ENCODE data around the gene CLEC4G.

The CLEC4G gene

GRCh38 chr19:7729831-7730285 lies 2.1 kb downstream of the CLEC4G start:
- no peaks in the 10 kb centered on the region for H3K9me3 ChIP-seq (ENCODE audit: insufficient read depth, low read length)
- H3K79me2 ChIP-seq (ENCODE audit: insufficient read depth, low read length), result no peaks in the 10 kb centered on the region
- H3K36me3 ChIP-seq (ENCODE audit: low read length), result no peaks in the 10 kb centered on the region
- H3K4me2 ChIP-seq (ENCODE audit: low read depth, low read length, poor library complexity, severe bottlenecking), result no peak overlapping the region
- H3K27ac ChIP-seq (ENCODE audit: low read depth, low read length), result no peak overlapping the region
- no peaks in the 10 kb centered on the region for H3K27me3 ChIP-seq (ENCODE audit: low read length)
- no peak overlapping the region for H3K9ac ChIP-seq (ENCODE audit: low read length)
- no peaks in the 10 kb centered on the region for H4K20me1 ChIP-seq (ENCODE audit: low read depth, low read length)
- no peaks in the 10 kb centered on the region for H3K9me2 ChIP-seq (replicated peaks; ENCODE audit: insufficient read depth, low read length)
- H2AFZ ChIP-seq (ENCODE audit: low read depth, low read length, severe bottlenecking), result no peak overlapping the region
- no peak overlapping the region for H3K4me3 ChIP-seq (ENCODE audit: insufficient read depth, low read length, poor library complexity, severe bottlenecking)
- TF ChIP-seq CTCF (IDR thresholded peaks at IDR 0.05; ENCODE audit: insufficient read depth, low read length, poor library complexity, severe bottlenecking) (no peak), EZH2phosphoT487 (conservative IDR thresholded peaks at IDR 0.05; ENCODE audit: low read length) (no peak)
- H3F3A ChIP-seq (ENCODE audit: insufficient read depth), result no peaks in the 10 kb centered on the region

GRCh38 chr19:7729211-7729610 lies 2.7 kb downstream of the CLEC4G start:
- H3K27ac ChIP-seq (ENCODE audit: low read depth, low read length), result no peak overlapping the region
- no peak overlapping the region for H3K9ac ChIP-seq (ENCODE audit: low read length)
- no peaks in the 10 kb centered on the region for H3K27me3 ChIP-seq (ENCODE audit: low read length)
- H3K79me2 ChIP-seq (ENCODE audit: insufficient read depth, low read length), result no peaks in the 10 kb centered on the region
- no peaks in the 10 kb centered on the region for H3K9me3 ChIP-seq (ENCODE audit: insufficient read depth, low read length)
- no peaks in the 10 kb centered on the region for H3K36me3 ChIP-seq (ENCODE audit: low read length)
- H3K4me2 ChIP-seq (ENCODE audit: low read depth, low read length, poor library complexity, severe bottlenecking), result no peak overlapping the region
- no peak overlapping the region for H2AFZ ChIP-seq (ENCODE audit: low read depth, low read length, severe bottlenecking)
- no peaks in the 10 kb centered on the region for H3K9me2 ChIP-seq (replicated peaks; ENCODE audit: insufficient read depth, low read length)
- H4K20me1 ChIP-seq (ENCODE audit: low read depth, low read length), result no peaks in the 10 kb centered on the region
- no peak for TF ChIP-seq EZH2phosphoT487 (conservative IDR thresholded peaks at IDR 0.05; ENCODE audit: low read length)
- no peaks in the 10 kb centered on the region for H3F3A ChIP-seq (ENCODE audit: insufficient read depth)
- H3K4me3 ChIP-seq (ENCODE audit: insufficient read depth, low read length, poor library complexity, severe bottlenecking), result no peak overlapping the region

- Histone ChIP-seq H3K9me2 (replicated peaks; ENCODE audit: insufficient read depth, low read length) (no peaks in the 10 kb centered on the region), H3K36me3 (ENCODE audit: low read length) (no peaks in the 10 kb centered on the region), H3F3A (ENCODE audit: insufficient read depth) (no peaks in the 10 kb centered on the region), H3K27me3 (ENCODE audit: low read length) (no peaks in the 10 kb centered on the region), H3K27ac (ENCODE audit: low read depth, low read length) (no peak overlapping the region), H3K4me3 (ENCODE audit: insufficient read depth, low read length, poor library complexity, severe bottlenecking) (no peak overlapping the region), H3K9me3 (ENCODE audit: insufficient read depth, low read length) (no peaks in the 10 kb centered on the region), H2AFZ (ENCODE audit: low read depth, low read length, severe bottlenecking) (no peak overlapping the region), H4K20me1 (ENCODE audit: low read depth, low read length) (no peaks in the 10 kb centered on the region), H3K79me2 (ENCODE audit: insufficient read depth, low read length) (no peaks in the 10 kb centered on the region), H3K9ac (ENCODE audit: low read length) (no peak overlapping the region), H3K4me2 (ENCODE audit: low read depth, low read length, poor library complexity, severe bottlenecking) (no peak overlapping the region)
- no peak for TF ChIP-seq CTCF (IDR thresholded peaks at IDR 0.05; ENCODE audit: insufficient read depth, low read length, poor library complexity, severe bottlenecking)
- TF ChIP-seq EZH2phosphoT487 (conservative IDR thresholded peaks at IDR 0.05; ENCODE audit: low read length), result no peak
Measured at GRCh38 chr19:7725791-7726190, 6.1 kb downstream of the CLEC4G start.

- no peak overlapping the region for H2AFZ ChIP-seq (ENCODE audit: low read depth, low read length, severe bottlenecking)
- H3K9me2 ChIP-seq (replicated peaks; ENCODE audit: insufficient read depth, low read length), result no peaks in the 10 kb centered on the region
- H3K4me3 ChIP-seq (ENCODE audit: insufficient read depth, low read length, poor library complexity, severe bottlenecking), result no peak overlapping the region
- H3K4me2 ChIP-seq (ENCODE audit: low read depth, low read length, poor library complexity, severe bottlenecking), result no peak overlapping the region
- H3K36me3 ChIP-seq (ENCODE audit: low read length), result no peaks in the 10 kb centered on the region
- H4K20me1 ChIP-seq (ENCODE audit: low read depth, low read length), result no peaks in the 10 kb centered on the region
- no peak overlapping the region for H3K27ac ChIP-seq (ENCODE audit: low read depth, low read length)
- TF ChIP-seq EZH2phosphoT487 (conservative IDR thresholded peaks at IDR 0.05; ENCODE audit: low read length) (no peak), CTCF (IDR thresholded peaks at IDR 0.05; ENCODE audit: insufficient read depth, low read length, poor library complexity, severe bottlenecking) (no peak)
- H3K79me2 ChIP-seq (ENCODE audit: insufficient read depth, low read length), result no peaks in the 10 kb centered on the region
- H3K27me3 ChIP-seq (ENCODE audit: low read length), result no peaks in the 10 kb centered on the region
- no peaks in the 10 kb centered on the region for H3F3A ChIP-seq (ENCODE audit: insufficient read depth)
- H3K9me3 ChIP-seq (ENCODE audit: insufficient read depth, low read length), result no peaks in the 10 kb centered on the region
- H3K9ac ChIP-seq (ENCODE audit: low read length), result no peak overlapping the region
Measured at GRCh38 chr19:7722231-7722651, 9.7 kb downstream of the CLEC4G start.

Measured in SU-DHL-6 (cell line).